Gastrocnemius medialis (tissue), 4 donors: Measurements from ENCODE around the gene GRIK1. TPM values are rescaled to one million over a fixed set of nuclear protein-coding genes. Genes with fewer than 3 reads are reported as not detected.

Experiments used
- ATAC-seq, 2 donors: fragments of 150-250 bp; one replicate each; pipeline ENCODE4 v1.9.1; 2016
- DNase-seq, 2 donors: peaks; one replicate each; pipeline ENCODE4 v3.0.0-alpha.2; 2019
- H3K27ac ChIP-seq, 4 donors: fragments of 200-600 bp; sonication (generic); 1 replicate in 1 of 4; 2 replicates in 3 of 4; pipeline ENCODE4 v1.5.1; 2016 to 2018; ENCODE audit warnings: mild to moderate bottlenecking in 2 of 4, moderate library complexity in 1 of 4
- H3K27me3 ChIP-seq, 3 donors: fragments of 200-600 bp; sonication (generic) in 2 of 3; 1 replicate in 1 of 3; 2 replicates in 2 of 3; pipeline versions ENCODE4 v1.5.1 to v1.6.0; 2016 to 2019; ENCODE audit warnings: mild to moderate bottlenecking in 1 of 3, moderate library complexity in 1 of 3
- H3K36me3 ChIP-seq, 2 donors: fragments of 200-600 bp; sonication (generic) in 1 of 2; one replicate each; pipeline ENCODE4 v1.5.1; 2017 to 2018
- H3K4me1 ChIP-seq, 2 donors: fragments of 200-600 bp; sonication (generic) in 1 of 2; one replicate each; pipeline ENCODE4 v1.5.1; 2016 to 2017; ENCODE audit warnings: mild to moderate bottlenecking in 2 of 2
- H3K4me3 ChIP-seq, 4 donors: fragments of 200-600 bp; sonication (generic) in 3 of 4; 1 replicate in 1 of 4; 2 replicates in 3 of 4; pipeline ENCODE4 v1.5.1; 2016 to 2019; ENCODE audit warnings: mild to moderate bottlenecking in 2 of 4
- H3K9me3 ChIP-seq, 3 donors: fragments of 200-600 bp; sonication (generic) in 2 of 3; 1 replicate in 1 of 3; 2 replicates in 2 of 3; pipeline ENCODE4 v1.5.1; 2016 to 2019
- CTCF ChIP-seq, 5 experiments: fragments of 450-650 bp in 3 of 5; fragments of 200-600 bp in 2 of 5; sonication (generic) in 2 of 5; IDR thresholded peaks in 4 of 5; conservative IDR thresholded peaks in 1 of 5; 1 replicate in 4 of 5; 2 replicates in 1 of 5; pipeline ENCODE4 v1.5.1; 2016 to 2019; ENCODE audit warnings: antibody characterized with exemption in 5 of 5, mild to moderate bottlenecking in 3 of 5, moderate library complexity in 3 of 5
- POLR2A ChIP-seq, 2 donors: fragments of 450-650 bp; IDR thresholded peaks; one replicate each; pipeline ENCODE4 v1.6.1; 2017; ENCODE audit warnings: antibody characterized with exemption in 2 of 2, mild to moderate bottlenecking in 2 of 2, moderate library complexity in 2 of 2
- in situ Hi-C, 4 donors: fragments of 200-750 bp; cut with MboI; loops; one replicate each; pipeline versions ENCODE4 v1.15.0 to v1.8.0; 2017; ENCODE audit warnings: low sequenced_read_pairs in 4 of 4
- intact Hi-C: fragments of 100-400 bp; cut with DNase I; formaldehyde crosslinking; loops from one replicate; pipeline ENCODE4 v1.15.1; 2023; ENCODE audit warnings: low total_unique reads
- total RNA-seq, 4 donors: library from RNA; depleted of rRNA; stranded (reverse); fragments of >200 nt; gene quantifications; one replicate each; pipeline versions ENCODE4 v1.1.0 to v1.2.3, GENCODE V29; 2016

GRIK1 gene
- total RNA-seq, 4 donors from 2014 or later, result 0.13 TPM; not detected in 3

- H3K27ac ChIP-seq, result no peak overlapping the region
- intact Hi-C loops (no loop called here), in situ Hi-C loops (no loop called here)
- no peaks in the 10 kb centered on the region for H3K4me1 ChIP-seq
- no peaks in the 10 kb centered on the region for H3K9me3 ChIP-seq
- no peaks in the 10 kb centered on the region for H3K36me3 ChIP-seq
- TF ChIP-seq CTCF (IDR thresholded peaks at IDR 0.05 in 4 of 5, conservative IDR thresholded peaks at IDR 0.05 in 1 of 5), result no peak
- TF ChIP-seq POLR2A (IDR thresholded peaks at IDR 0.05), result no peak
- ATAC-seq (no peak), DNase-seq (no peak)
- no peak overlapping the region for H3K4me3 ChIP-seq
- no peaks in the 10 kb centered on the region for H3K27me3 ChIP-seq
These were observed 401.7 kb downstream of the GRIK1 start for GRCh38 chr21:29538115-29538514.

- no peak overlapping the region for H3K27ac ChIP-seq
- no peaks in the 10 kb centered on the region for H3K9me3 ChIP-seq
- DNase-seq (no peak), ATAC-seq (no peak)
- TF ChIP-seq CTCF (IDR thresholded peaks at IDR 0.05 in 4 of 5, conservative IDR thresholded peaks at IDR 0.05 in 1 of 5) (no peak), POLR2A (IDR thresholded peaks at IDR 0.05) (no peak)
- no peaks in the 10 kb centered on the region for H3K36me3 ChIP-seq
- H3K4me3 ChIP-seq, result no peak overlapping the region
- H3K4me1 ChIP-seq, result no peaks in the 10 kb centered on the region
- intact Hi-C loops, result no loop called here
- in situ Hi-C loops, result no loop called here
- no peaks in the 10 kb centered on the region for H3K27me3 ChIP-seq
These were observed 405.3 kb downstream of the GRIK1 start for GRCh38 chr21:29534448-29534847.

- no peak for DNase-seq
- no peaks in the 10 kb centered on the region for H3K4me1 ChIP-seq
- no peak overlapping the region for H3K4me3 ChIP-seq
- in situ Hi-C loops (no loop called here), intact Hi-C loops (no loop called here)
- H3K27me3 ChIP-seq, result no peaks in the 10 kb centered on the region
- no peaks in the 10 kb centered on the region for H3K36me3 ChIP-seq
- no peaks in the 10 kb centered on the region for H3K9me3 ChIP-seq
- ATAC-seq, result no peak
- TF ChIP-seq CTCF (IDR thresholded peaks at IDR 0.05 in 4 of 5, conservative IDR thresholded peaks at IDR 0.05 in 1 of 5), result no peak
- TF ChIP-seq POLR2A (IDR thresholded peaks at IDR 0.05), result no peak
- H3K27ac ChIP-seq, result no peak overlapping the region
These were observed 410.7 kb downstream of the GRIK1 start for GRCh38 chr21:29529139-29529538.

GRCh38 chr21:29526545-29526944 is 413.3 kb downstream of the GRIK1 start:
- in situ Hi-C loops, result no loop called here
- H3K4me3 ChIP-seq, result no peak overlapping the region
- intact Hi-C loops, result no loop called here
- H3K27ac ChIP-seq, result no peak overlapping the region
- ATAC-seq (no peak), DNase-seq (no peak)
- H3K36me3 ChIP-seq, result no peaks in the 10 kb centered on the region
- no peaks in the 10 kb centered on the region for H3K4me1 ChIP-seq
- TF ChIP-seq CTCF (IDR thresholded peaks at IDR 0.05 in 4 of 5, conservative IDR thresholded peaks at IDR 0.05 in 1 of 5) (no peak), POLR2A (IDR thresholded peaks at IDR 0.05) (no peak)
- no peaks in the 10 kb centered on the region for H3K27me3 ChIP-seq
- no peaks in the 10 kb centered on the region for H3K9me3 ChIP-seq

- intact Hi-C loops, result no loop called here
- TF ChIP-seq CTCF (IDR thresholded peaks at IDR 0.05 in 4 of 5, conservative IDR thresholded peaks at IDR 0.05 in 1 of 5) (no peak), POLR2A (IDR thresholded peaks at IDR 0.05) (no peak)
- ATAC-seq (peak; percentile 62 to 85), DNase-seq (peak in 1 of 2 donors; percentile 23)
- in situ Hi-C loops, result no loop called here
- peak overlapping the region in 2 of 4 donors; percentile 18 to 19 for H3K27ac ChIP-seq
- no peaks in the 10 kb centered on the region for H3K36me3 ChIP-seq
- H3K27me3 ChIP-seq, result no peaks in the 10 kb centered on the region
- no peaks in the 10 kb centered on the region for H3K4me1 ChIP-seq
- no peak overlapping the region for H3K4me3 ChIP-seq
- no peaks in the 10 kb centered on the region for H3K9me3 ChIP-seq
These were observed 415.7 kb downstream of the GRIK1 start for GRCh38 chr21:29524055-29524454.
